Measurements from ENCODE around the gene HERC6.
A peak's percentile ranks its signal among the peaks of the same experiment; 100 is the strongest.
"Not testable (repeated sequence)": the region's sequence is repeated elsewhere in the genome, so short reads cannot be mapped to it uniquely, and the experiment has no call there.

HERC6 gene

DNA sequence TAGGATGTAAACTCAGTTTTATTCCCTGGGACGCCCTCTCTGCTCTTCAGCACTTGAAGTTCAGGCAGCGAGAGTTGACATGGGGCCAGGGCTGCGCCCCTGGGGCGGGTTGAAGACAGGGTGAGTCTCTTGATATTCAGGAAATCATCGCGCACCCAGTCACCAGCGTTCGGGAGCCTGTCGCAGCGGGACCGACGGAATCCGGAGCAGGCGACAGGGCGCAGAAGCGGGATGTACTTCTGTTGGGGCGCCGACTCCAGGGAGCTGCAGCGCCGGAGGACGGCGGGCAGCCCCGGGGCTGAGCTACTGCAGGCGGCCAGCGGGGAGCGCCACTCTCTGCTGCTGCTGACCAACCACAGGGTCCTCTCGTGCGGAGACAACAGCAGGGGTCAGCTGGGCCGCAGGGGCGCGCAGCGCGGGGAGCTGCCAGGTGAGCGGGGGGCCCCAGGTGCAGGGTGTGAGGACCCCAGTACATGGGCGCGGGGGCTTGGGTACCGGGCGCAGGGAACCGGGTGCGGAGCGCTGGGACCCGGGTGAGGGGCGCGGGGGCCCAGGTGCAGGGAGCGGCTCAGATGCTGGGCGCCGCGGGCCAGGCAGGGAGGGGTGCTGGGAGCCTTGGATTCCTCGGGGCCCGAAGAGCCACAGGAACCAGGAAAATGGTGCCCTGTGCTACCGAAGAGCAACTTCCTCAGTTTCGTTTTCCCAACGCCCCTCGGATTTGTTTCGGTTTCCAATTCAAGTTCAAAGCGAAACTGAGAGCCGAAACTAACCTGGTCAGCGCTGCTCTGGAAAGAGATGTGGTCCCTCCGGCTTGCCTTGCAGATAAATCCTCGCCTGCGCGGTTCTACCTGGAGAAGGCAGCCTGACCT is at the start of gene HERC6:
Gene HERC6, plus strand, starts transcription at position 162 of the 869 bp plus-strand sequence. Its CDS starts 70 bp downstream, at position 232.
- peak; percentile 13 for DNase-seq

DNA sequence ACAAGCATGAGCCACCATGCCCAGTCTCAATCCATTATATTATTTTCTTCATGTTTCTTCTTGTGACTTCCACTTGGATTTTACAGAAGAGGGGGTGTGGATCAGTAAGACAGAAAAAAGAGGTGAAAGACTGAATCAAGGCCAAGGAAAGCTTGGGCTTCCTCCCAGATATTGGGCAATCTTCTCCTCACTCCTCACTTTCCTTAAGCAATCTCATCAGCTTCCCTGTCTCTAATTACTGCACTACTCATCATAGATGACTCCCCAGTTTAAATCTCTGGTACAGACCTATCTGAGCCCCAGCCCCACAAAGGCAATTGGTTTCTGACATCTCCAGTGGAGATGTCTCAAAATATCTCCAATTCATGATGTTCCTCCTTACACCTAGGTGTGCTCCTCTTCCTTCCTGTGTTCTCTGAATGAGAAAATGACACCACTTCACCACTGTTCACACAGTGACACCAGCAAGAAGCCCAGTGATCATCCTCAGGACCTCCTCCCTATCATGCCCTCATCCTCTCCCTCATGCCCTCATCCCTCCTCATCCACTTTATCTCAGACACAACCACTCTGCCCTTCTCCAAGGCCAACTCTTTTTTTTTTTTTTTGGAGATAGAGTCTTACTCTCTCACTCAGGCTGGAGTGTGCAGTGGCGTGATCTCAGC is 44.8 kb upstream of the HERC6 start:
- no peak for DNase-seq

DNA sequence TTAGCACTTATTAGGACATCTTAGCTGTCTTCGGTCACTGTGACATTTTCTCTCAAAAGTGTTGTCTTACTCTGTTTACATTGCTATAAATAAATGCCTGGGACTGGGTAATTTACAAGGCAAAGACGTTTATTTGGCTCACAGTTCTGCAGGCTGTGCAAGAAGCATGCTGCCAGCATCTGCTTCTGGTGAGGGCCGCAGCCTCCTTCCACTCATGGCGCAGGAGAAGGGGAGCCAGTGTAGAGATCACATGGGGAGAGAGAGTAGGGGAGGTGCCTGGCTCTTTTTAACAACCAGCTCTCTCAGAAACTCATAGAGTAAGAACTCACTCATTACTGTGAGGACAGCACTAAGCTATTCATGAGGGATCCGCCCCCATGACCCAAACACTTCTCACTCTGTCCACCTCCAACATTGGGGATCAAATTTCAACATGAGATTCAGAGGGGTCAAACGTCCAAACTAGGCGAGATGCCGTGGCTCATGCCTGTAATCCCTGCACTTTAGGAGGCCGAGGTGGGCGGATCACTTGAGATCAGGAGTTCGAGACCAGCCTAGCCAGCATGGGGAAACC is 43.5 kb upstream of the HERC6 start:
- DNase-seq, result no peak

DNA sequence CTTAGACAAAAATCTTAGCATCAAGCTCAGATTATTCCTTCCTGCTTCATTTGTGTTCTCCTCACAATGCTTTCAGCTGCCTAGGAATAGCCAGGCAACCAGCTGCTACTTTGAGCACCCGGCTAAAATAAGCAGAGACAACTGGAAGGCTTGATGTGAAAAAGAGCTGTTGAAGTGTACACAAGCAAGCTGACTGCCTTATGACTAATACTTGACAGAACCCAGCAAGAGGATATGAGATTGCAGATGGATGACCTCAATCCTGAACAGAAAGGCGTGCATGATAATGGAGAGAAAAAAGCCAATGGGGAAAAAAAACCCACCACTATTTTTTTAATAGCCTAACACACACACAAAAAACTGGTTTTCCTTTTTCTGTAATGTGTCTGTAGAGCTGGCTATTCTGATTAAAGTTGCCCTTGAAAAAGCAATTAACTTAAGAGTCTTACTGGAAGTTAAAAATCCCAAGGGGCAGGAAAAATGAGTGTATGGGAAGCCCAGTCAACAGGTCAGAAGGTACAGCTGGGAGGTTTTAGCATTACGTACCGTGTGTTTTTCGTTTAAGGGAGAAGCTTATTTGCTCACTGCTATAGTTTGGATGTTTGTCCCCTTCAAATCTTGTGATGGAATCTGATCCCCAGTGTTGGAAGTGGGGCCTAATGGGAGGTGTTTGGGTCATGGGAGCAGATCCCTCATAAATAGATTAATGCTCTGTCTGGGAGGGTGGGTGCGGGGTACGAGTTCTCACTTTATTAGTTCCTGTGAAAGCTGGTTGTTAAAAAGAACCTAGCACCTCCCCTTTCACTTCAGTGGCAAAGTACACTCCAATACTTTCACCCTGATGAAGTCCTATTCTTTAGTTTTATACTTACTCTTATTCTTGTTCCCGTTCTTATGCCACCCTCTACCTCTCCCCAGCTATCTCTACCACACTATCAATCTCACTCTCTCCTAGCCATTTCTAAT is 37.1 kb upstream of the HERC6 start:
- DNase-seq, result no peak

DNA sequence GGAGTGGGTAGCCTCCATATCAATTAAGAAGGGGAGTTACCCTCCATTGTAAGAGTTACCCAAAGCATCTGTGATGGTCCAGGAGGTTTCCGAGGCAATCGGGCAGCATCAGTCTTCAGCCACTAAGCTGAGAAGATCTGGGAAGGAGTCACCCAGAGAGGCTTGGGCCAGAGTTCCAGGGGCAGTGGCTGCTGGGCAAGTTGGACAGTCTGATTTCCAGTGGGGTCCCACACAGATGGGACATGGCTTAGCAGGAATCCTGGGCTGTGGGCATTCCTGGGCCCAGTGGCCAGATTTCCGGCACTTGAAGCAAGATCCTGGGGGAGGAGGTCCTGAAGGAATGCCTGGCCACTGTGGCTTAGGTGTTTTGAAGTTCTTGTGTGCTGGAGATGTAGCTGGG is 31.8 kb upstream of the HERC6 start:
- not testable (repeated sequence) for DNase-seq

DNA sequence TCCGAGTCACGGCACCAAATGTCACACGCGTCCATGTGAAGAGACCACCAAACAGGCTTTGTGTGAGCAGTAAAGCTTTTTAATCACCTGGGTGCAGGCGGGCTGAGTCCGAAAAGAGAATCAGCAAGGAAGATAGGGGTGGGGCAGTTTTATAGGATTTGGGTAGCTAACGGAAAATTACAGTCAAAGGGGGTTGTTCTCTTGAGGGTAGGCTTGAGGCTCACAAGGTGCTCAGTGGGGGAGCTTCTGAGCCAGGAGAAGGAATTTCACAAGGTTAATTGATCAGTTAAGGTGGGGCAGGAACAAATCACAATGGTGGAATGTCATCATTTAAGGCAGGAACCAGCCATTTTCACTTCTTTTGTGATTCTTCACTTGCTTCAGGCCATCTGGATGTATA is 29.9 kb upstream of the HERC6 start:
- not testable (repeated sequence) for DNase-seq

DNA sequence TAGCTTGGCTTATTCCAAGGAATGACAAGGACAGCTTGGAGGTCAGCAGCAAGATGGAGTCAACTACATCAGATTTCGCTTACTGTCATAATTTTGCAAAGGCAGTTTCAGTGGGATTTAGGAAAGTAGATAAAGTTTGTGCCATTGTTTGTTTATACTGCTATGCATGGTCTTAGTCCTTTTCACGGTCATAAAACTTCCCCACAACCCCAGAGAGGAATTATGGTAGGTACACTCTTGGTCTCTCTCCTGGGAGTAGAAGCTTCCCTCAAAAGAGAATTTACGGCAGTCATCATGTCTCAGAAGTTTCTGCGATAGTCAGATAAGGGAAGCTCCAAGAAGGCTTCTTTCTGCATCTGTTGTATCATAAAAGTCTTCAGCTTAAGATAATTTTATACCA is 27.9 kb upstream of the HERC6 start:
- DNase-seq, result no peak

DNA sequence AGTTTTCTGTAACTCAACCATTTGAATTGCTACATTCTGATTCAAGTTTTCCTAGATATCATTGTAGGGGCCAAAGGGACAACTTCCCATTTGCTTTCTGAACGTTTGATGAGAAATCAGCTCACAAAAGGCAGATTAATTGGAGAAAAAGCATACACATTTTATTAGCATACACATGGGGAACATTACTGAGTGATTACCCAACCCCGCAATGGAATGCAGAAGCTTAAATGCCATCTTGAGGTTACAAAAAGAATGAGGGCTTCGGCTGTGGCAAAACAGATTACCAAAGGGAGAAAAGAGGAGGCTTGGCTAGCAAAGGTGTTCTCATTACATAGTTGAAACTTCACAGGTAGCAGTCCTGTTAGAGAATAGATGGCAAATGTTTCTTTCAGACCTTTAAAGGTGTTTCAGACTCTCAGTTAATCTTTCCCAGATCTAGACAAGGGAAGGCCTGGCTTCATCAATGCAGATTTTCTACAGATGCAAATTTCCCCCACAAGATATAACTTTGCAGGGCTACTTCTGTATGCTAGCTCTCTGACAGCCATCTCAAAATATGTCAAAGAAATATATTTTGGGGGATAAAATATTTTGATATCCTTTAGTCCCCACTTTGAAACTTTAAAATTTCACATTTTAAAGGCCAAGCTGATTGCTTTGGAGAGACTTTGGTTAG is 26.5 kb upstream of the HERC6 start:
- no peak for DNase-seq

DNA sequence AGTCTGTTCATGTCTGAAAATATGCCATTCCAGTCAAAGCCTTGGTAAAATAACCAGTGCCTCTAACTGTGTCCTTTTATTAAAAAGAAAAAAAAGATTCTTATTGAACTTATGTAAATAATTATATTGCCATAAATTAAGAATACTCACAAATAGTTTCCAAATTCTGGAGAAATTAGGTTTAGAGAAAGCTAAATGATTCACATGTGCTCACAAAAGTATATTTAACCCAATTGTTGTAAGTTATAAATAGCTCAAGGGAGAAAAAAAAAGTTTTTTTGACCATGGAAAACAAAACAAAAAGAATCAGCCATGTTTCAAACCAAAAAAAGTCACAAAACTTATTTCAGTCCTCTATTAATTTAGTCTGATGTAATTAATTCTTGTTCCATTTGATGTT is 25.3 kb upstream of the HERC6 start:
- no peak for DNase-seq

DNA sequence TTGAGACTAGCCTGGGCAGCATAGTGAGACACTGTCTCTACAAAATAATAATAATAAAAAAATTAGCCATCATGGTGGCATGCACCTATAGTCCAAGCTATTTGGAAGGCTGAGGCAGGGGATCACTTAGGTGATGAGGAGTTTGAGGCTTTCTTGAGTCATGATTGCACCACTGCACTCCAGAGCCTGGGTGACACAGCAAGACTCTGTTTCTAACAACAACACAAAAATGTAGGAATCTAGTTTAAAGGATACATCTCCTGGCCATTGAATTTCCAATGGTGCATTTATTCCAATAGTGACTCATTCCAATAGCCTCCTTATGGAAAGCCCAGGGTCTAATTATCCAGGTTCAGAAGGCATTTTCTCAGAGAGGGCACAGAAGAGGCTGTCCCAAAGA is 21.9 kb upstream of the HERC6 start:
- no peak for DNase-seq

DNA sequence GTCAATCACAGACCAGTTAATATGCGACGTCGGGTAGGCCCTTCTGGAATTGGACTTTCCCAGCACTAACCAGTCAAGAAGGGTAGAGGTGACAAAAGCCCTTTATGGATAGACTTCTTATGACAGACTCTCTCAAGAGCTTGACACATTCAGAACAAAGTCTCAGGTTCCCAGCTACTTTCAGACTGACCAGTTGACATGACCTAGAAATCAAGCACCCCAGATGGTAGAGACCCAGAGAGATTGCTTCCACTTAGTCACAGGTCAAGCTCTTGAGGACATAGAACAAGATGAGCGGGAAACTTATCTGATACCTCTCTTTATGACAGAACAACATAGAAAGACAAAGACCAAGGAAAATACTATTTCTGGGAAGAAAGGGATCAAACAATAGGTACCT is 21.4 kb upstream of the HERC6 start:
- DNase-seq, result no peak

DNA sequence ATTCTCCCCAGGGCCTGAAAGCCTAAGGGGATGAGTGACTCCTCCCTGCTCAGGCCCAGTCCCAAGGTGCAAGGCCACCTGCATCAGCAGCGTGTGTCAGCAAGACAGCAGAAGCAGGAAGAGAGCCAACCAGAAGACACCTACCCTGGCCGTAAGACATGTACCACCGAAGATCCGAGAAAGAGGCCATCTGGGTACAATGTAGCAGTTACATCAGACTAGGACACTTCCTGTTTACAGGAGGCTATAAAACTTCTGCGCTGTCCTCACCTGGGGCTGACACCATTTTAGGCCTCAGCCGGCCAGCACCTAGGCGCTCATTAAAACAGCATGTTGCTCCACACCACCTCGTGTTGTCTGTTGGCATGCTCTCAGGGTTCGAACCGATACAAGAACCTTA is 19.1 kb upstream of the HERC6 start:
- no peak for DNase-seq

DNA sequence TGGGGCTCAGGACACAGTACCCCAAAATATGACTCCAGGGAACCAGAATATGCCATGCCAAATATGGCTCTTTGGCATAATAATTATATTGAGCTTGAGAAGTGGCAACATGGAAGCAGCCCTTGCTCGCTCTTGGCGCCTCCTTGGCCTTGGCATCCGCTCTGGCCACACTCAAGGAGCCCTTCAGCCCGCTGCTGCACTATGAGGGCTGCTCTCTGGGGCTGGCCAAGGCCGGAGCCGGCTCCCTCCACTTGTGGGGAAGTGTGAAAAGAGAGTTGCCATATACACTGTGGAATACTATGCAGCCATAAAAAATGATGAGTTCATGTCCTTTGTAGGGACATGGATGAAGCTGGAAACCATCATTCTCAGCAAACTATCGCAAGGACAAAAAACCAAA is 18.4 kb upstream of the HERC6 start:
- DNase-seq, result no peak

DNA sequence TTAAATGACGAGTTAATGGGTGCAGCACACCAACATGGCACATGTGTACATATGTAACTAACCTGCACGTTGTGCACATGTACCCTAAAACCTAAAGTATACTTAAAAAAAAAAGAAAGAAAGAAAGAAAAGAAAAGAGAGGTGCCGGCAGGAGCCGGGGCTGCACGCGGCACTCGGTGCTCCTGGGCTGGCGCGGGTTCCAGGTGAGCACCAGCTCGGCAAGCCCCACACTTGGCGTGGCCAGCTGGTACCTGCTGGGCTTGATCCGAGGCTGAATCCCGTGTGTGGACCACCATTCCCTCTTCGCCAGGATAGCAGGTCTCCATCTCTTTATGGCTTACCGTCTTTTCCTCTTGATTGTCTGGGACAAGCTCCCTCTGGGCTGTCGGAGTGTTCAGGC is 17.9 kb upstream of the HERC6 start:
- DNase-seq, result no peak

DNA sequence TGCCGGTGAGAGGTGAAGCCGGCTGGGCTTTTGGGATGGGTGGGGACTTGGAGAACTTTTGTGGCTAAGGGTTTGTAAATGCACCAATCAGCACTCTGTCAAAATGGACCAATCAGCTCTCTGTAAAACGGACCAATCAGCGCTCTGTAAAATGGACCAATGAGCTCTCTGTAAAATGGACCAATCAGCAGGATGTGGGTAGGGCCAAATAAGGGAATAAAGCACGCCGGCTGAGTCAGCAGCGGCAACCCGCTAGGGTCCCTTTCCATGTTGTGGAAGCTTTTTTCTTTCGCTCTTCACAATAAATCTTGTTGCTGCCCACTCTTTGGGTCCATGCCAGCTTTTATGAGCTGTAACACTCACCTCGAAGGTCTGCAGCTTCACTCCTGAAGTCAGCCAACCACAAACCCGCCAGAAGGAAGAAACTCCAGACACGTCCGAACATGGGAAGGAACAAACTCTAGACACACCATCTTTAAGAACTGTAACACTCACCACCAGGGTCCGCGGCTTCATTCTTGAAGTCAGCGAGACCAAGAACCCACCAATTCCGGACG is 17.4 kb upstream of the HERC6 start:
- DNase-seq, result not testable (repeated sequence)

DNA sequence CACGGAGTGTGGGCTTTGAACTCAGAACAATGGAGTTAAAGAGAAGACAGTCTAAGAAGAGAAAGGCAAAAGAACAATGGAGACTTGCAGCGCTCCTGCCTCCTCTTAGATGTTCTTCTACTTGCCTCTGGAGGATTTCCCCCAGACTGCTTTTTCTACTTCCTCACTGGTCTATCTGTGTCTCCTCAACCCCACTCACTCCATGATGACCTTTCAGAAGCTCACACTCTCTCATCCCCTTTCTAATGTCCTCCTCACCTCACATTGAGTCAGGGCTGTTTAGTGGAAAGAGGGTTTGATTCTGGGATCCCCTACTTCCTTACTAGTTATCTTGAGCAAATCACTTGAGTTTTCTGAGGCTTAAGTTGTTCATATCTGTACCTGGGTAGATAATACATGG is 12.2 kb upstream of the HERC6 start:
- no peak for DNase-seq

DNA sequence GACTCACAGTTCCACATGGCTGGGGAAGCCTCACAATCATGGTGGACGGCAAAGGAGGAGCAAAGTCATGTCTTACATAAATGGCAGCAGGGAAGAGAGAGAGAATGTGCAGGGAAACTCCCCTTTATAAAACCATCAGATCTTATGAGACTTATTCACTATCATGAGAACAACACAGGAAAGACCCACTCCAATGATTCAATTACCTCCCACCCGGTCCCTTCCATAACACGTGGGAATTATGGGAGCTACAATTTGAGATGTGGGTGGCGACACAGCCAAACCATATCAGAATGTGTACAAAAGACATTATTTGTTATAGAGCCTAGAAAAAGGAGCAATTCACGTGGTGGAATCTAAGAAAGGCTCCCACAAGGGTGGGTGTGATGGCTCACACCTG is 10.8 kb upstream of the HERC6 start:
- no peak for DNase-seq

DNA sequence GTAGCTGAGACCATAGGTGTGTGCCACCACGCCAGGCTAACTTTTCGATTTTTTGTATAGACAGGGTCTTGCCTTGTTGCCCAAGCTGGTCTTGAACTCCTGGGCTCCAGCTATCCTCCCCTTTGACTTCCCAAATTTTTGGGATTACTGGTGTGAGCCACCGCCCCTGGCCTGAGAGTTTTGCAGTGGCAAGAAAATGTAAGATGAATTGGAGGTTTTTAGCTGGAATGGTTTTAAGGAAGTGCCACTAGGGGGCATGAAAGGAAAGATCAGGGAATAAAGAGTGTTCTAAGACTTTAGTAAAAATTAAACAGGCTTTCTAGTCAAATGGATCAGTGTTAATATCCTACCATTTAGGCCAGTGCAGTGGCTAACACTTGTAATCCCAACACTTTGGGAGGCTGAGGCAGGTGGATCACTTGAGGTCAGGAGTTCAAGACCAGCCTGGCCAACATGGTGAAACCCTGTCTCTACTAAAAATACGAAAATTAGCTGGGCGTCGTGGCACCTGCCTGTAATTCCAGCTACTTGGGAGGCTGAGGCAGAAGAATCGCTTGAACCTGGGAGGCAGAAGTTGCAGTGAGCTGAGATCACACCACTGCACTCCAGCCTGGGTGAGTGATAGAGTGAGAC is 9.4 kb upstream of the HERC6 start:
- DNase-seq, result not testable (repeated sequence)

DNA sequence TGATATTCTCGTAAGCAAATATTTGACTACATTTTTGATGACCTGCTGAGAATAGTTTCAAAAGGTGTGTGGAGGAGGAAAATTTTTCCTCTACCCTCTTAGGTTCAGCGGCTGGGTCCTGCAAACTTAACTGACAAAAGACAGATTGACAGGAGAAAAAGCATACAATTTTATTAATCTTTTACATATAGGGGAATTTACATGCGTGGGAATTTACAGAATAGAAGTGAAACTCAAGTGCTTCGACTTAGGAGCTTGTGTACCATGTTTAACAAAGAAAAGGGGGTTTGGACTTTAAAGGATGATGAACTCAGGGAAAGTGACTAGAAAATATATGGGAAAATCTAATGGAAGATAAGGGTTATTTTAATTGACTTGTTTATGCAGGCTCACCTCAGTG is 2.5 kb downstream of the HERC6 start:
- no peak for DNase-seq

DNA sequence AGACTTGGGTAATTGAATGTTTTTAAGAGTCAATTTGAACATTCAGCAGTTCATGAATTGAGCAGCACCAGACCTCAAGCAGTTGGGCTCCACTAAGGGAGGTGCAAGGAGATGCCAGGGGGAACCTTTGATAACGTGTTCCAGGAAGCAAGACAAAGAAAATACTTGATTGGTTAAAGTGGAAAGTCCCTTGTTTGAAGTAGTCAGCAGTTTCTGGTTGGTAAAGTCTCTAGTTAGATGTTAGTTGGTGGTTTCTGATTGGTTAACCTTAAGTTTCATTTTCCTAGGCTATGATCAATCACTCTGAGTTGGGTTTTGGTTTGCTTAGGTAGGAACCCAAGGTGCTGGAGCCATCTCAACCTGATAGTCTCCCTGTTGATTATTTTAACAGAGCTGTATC is 4.0 kb downstream of the HERC6 start:
- no peak for DNase-seq

DNA sequence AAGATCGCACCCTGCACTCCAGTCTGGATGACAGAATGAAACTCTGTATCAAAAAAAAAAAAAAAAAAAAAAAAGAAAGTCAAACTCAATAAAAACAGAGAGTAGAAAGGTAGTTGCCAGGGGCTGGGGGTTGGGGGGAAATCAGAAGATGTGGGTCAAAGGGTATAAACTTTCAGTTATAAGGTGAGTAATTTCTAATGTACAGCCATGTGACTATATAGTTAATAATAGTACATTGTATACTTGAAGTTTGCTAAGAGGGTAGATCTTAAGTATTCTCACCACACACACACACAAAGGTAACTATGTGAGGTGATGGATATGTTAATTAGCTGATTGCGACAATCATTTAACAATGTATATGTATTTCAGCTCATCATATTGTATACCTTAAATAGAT is 11.5 kb downstream of the HERC6 start:
- no peak for DNase-seq

DNA sequence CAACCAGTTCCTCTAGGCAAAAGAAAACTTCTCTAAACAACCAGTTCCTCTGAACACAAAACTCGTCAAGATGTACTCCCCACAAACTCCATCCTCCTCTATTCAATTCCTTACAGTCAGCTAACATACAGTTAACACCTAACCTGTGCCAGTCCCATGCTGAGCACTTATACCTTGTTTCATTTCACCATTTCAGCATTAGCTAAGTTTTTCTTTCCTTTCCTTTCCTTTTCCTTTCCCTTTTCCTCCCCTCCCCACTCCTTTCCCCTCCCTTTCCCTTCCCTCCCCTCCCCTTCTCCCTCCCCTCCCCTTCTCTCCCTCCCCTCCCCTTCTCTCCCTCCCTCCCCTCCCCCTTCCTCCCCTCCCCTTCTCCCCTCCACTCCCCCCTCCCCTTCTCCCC is 13.1 kb downstream of the HERC6 start:
- DNase-seq, result no peak
